ENCODE data around the gene ZCCHC8.

Gene ZCCHC8

DNA sequence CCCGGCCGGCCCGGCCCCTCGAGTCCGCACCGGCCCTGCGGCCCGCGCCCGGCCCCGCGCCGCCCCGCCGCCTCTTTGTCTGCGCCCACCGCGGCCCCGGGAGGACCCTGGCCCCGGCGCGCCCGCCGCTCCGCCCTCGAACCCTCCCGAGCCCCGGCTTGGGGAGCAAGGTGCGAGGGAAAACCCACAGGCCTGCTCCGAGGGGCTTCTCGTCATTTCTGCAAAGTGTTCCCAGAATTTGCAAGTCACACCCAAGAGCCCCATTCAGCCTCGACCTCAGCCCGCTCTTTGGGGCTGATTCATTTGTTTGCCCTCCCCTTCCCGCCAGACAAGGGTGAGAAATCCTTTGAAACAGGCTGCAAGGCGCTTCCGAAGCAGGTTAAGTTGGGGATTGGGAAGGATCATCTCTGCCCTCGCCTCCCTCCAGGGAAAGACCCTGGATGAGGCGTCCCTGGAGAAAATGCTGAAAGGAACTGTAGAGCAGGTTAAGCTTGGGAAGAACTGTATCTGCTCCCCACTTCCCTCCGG is 77.9 kb downstream of the ZCCHC8 start:
- peak; percentile 48 for DNase-seq

DNA sequence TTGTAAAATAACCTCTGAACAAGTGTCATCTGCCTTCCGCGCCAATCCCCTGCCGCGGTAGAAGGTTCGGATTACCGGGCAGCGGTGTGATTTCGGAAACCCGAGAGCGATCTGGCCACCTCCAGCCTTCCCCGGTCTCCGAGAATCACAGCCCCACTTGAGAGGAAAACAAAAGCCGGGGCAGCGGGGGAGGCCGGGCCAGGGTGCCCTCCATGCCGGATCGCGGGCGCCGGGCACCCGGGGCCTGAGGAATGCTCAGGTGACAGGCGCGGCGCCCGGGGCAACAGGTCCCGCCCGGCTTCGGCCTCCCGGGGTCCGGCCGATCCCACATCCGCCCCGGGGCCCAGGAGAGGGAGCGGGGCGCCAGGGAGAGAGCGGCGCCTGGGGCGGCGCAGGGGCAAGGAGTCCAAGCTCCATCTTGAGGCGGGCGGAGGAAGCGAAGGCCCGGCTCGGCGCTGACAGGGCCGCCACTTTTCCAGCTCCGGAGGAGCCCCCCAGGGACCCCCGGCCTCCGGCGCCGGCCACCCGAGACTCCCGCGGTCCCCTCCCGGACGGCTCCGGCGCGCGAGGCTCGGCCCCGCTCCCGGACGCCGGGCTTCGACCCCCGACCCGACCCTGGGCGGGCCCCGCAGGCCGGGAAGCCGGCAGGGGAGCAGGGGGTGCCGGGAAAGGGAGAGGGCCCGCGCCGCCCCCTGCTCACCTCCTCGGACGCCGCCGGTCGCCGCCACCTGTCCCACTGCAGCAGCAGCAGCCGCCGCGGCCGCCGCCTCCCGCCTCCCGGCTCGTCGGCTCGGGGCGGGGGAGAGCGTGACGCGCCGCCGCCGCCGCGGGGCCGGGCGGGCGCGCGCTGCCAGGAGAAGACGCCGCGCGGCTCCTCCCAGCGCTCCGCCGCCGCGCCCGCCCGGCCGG is 78.7 kb downstream of the ZCCHC8 start, which contains the start of gene CLIP1:
CLIP1 (minus strand) TSS at position 849 of the 909 bp plus-strand sequence. CDS start 42,217 bp downstream, outside the sequence.
- DNase-seq = peak; percentile 79
